HEK293T (cell line): ENCODE data around the gene SMOC2.

ENCODE experiments used
- ARNT ChIP-seq: fragments of 450-650 bp; IDR thresholded peaks from 2 replicates; pipeline ENCODE4 v1.6.1; 2017; ENCODE audit warnings: mild to moderate bottlenecking
- FOXA1 ChIP-seq: fragments of 450-650 bp; IDR thresholded peaks from 2 replicates; pipeline ENCODE4 v1.6.1; 2016; ENCODE audit warnings: mild to moderate bottlenecking
- FOXK2 ChIP-seq: fragments of 450-650 bp; IDR thresholded peaks from 2 replicates; pipeline ENCODE4 v1.6.1; 2016; ENCODE audit warnings: mild to moderate bottlenecking
- FOXM1 ChIP-seq: fragments of 450-650 bp; IDR thresholded peaks from 2 replicates; pipeline ENCODE4 v1.6.1; 2017; ENCODE audit warnings: mild to moderate bottlenecking, borderline replicate concordance
- LEF1 ChIP-seq: fragments of 450-650 bp; IDR thresholded peaks from 2 replicates; pipeline ENCODE4 v1.6.1; 2017; ENCODE audit warnings: mild to moderate bottlenecking, borderline replicate concordance
- SP1 ChIP-seq: fragments of 450-650 bp; IDR thresholded peaks from 2 replicates; pipeline ENCODE4 v1.6.1; 2017
- TARDBP ChIP-seq: fragments of 450-650 bp; IDR thresholded peaks from 2 replicates; pipeline ENCODE4 v1.6.1; 2016

DNA sequence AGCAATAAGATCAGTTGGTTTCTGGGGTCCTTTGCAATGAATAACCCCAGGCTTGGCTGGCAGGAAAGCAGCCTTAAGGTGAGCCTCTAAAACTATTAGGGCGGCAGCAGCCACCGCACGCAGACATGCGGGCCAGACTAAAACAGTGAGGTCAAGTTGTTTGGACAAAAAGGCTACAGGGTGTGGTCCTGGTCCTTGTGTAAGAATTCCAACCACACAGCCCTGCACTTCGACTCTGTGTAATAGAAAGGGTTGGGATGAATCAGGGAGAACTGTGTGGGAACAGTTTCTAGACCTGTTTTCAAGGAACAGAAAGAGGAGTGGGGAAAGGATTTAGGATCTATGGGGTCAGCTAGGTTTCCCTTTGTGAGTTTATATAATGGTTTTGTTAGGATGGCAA, 237.6 kb downstream of the SMOC2 start:
- TF ChIP-seq ARNT (no peak), FOXM1 (no peak), LEF1 (no peak), TARDBP (no peak), FOXK2 (no peak), SP1 (no peak), FOXA1 (no peak)
